Endothelial cell of umbilical vein (primary cell): ENCODE results near the gene SLC22A7. TPM values are rescaled to one million over a fixed set of nuclear protein-coding genes. Genes with fewer than 3 reads are reported as not detected.

Experiments used
- BruUV-seq: library from RNA; stranded (reverse); fragments of 400-500 nt; replicated peaks from 2 replicates; lab custom pipeline; 2021; lab: Mats Ljungman, UMichigan
- CTCF ChIA-PET: fragments of 300-600, 350-600 bp; sonication (Branson Sonifier 250); formaldehyde crosslinking; loops from one replicate; lab custom pipeline; 2021; ENCODE audit warnings: antibody characterized with exemption, inconsistent platforms; lab: Charles Lee
- POLR2A ChIA-PET: fragments of 300-600, 350-600 bp; sonication (Branson Sonifier 250); formaldehyde crosslinking; loops from one replicate; lab custom pipeline; 2021; ENCODE audit warnings: antibody characterized with exemption, inconsistent platforms; lab: Charles Lee
- DNase-seq: peaks from one replicate; pipeline ENCODE4 v3.0.0-alpha.2; 2011; ENCODE audit warnings: low read depth, low spot score
- FAIRE-seq: peaks from 2 replicates; lab custom pipeline; 2011; peaks lifted over from hg19 to GRCh38; lab: Jason Lieb, UNC
- H2AFZ ChIP-seq: 2 replicates; pipeline ENCODE4 v1.6.0; 2012; ENCODE audit warnings: low read depth, low read length, control low read depth, inconsistent platforms
- H3K27ac ChIP-seq: 2 replicates; pipeline ENCODE4 v1.5.1; 2011; ENCODE audit warnings: low read depth, mild to moderate bottlenecking, control low read depth, low read length, moderate library complexity; ENCODE audit not compliant: insufficient read depth
- H3K27me3 ChIP-seq, 2 experiments: 2 replicates each; pipeline versions ENCODE4 v1.6.0 to v1.6.1; 2011; ENCODE audit warnings: low read length in 2 of 2, mixed read lengths in 1 of 2; ENCODE audit not compliant: control insufficient read depth in 2 of 2, insufficient read depth in 2 of 2
- H3K36me3 ChIP-seq, 2 experiments: 2 replicates in 1 of 2; 3 replicates in 1 of 2; pipeline ENCODE4 v1.5.1; 2011; ENCODE audit warnings: low read length in 2 of 2, mild to moderate bottlenecking in 1 of 2, moderate library complexity in 1 of 2; ENCODE audit not compliant: control insufficient read depth in 2 of 2, insufficient read depth in 2 of 2; ENCODE audit errors: extremely low read depth in 1 of 2
- H3K4me1 ChIP-seq: 3 replicates; pipeline ENCODE4 v1.5.1; 2011; ENCODE audit warnings: mild to moderate bottlenecking, low read length; ENCODE audit not compliant: control insufficient read depth, insufficient read depth; ENCODE audit errors: extremely low read depth
- H3K4me2 ChIP-seq: 2 replicates; pipeline ENCODE4 v1.6.1; 2011; ENCODE audit warnings: low read length, control low read depth, mixed read lengths; ENCODE audit not compliant: insufficient read depth
- H3K4me3 ChIP-seq, 3 experiments: fragments of 200-600 bp in 1 of 3; sonication (generic), shearing (Covaris generic) in 1 of 3; replicated peaks in 1 of 3; 2 replicates each; pipeline ENCODE4 v1.5.1; 2011 to 2016; ENCODE audit warnings: control low read depth in 3 of 3, low read length in 3 of 3, mild to moderate bottlenecking in 2 of 3, inconsistent platforms in 1 of 3, low read depth in 1 of 3, moderate library complexity in 1 of 3; ENCODE audit not compliant: insufficient read depth in 1 of 3
- H3K79me2 ChIP-seq: 2 replicates; pipeline ENCODE4 v1.6.0; 2012; ENCODE audit warnings: low read length, inconsistent platforms; ENCODE audit not compliant: control insufficient read depth, insufficient read depth
- H3K9ac ChIP-seq: replicated peaks from 2 replicates; pipeline ENCODE3; 2011; ENCODE audit warnings: low read length, control low read depth; ENCODE audit not compliant: insufficient read depth; ENCODE audit errors: extremely low read depth
- H3K9me1 ChIP-seq: replicated peaks from 3 replicates; pipeline ENCODE4 v1.6.0; 2011; ENCODE audit warnings: mild to moderate bottlenecking, low read length; ENCODE audit not compliant: control insufficient read depth, insufficient read depth; ENCODE audit errors: extremely low read depth
- H3K9me3 ChIP-seq: replicated peaks from 2 replicates; pipeline ENCODE4 v1.5.1; 2012; ENCODE audit warnings: low read length, inconsistent platforms; ENCODE audit not compliant: control insufficient read depth, insufficient read depth
- H4K20me1 ChIP-seq: replicated peaks from 2 replicates; pipeline ENCODE3; 2011; ENCODE audit warnings: mild to moderate bottlenecking, low read length; ENCODE audit not compliant: control insufficient read depth, insufficient read depth; ENCODE audit errors: extremely low read depth
- EZH2 ChIP-seq: IDR thresholded peaks from 2 replicates; pipeline ENCODE4 v1.6.1; 2012; ENCODE audit warnings: borderline replicate concordance, low read depth, mild to moderate bottlenecking, moderate library complexity, low read length, inconsistent platforms; ENCODE audit not compliant: severe bottlenecking
- FOS ChIP-seq: IDR thresholded peaks from 2 replicates; pipeline ENCODE4 v1.6.1; 2011; ENCODE audit warnings: mild to moderate bottlenecking, low read length, moderate library complexity, borderline replicate concordance; ENCODE audit not compliant: insufficient read depth
- GATA2 ChIP-seq: IDR thresholded peaks from 2 replicates; pipeline ENCODE4 v1.7.0; 2011; ENCODE audit warnings: low read depth, mild to moderate bottlenecking, moderate library complexity, mixed read lengths, low read length; ENCODE audit not compliant: insufficient read length, insufficient read depth
- JUN ChIP-seq: IDR thresholded peaks from 2 replicates; pipeline ENCODE4 v1.6.1; 2011; ENCODE audit warnings: borderline replicate concordance, low read depth; ENCODE audit not compliant: insufficient read length, insufficient read depth
- MYC ChIP-seq: IDR thresholded peaks from one replicate; pipeline ENCODE4 v1.6.1; 2011; ENCODE audit warnings: mild to moderate bottlenecking, low read depth, low read length
- POLR2A ChIP-seq: IDR thresholded peaks from 2 replicates; pipeline ENCODE4 v1.6.1; 2012; ENCODE audit warnings: low read depth, mild to moderate bottlenecking, control low read depth, low read length
- POLR2AphosphoS5 ChIP-seq: IDR thresholded peaks from 2 replicates; pipeline ENCODE4 v1.6.1; 2012; ENCODE audit warnings: low read depth, mild to moderate bottlenecking, control low read depth, low read length, moderate library complexity; ENCODE audit not compliant: insufficient read depth
- dilution Hi-C: fragments of 300-500 bp; cut with MboI; formaldehyde crosslinking; loops from one replicate; pipeline ENCODE4 v1.15.0; 2019; ENCODE audit warnings: low sequenced_read_pairs; ENCODE audit not compliant: extremely low pct_ligation_motif_present
- intact Hi-C: fragments of 100-400 bp; cut with micrococcal nuclease; formaldehyde crosslinking; loops from one replicate; pipeline ENCODE4 v1.10.0; 2022
- polyA plus RNA-seq, 4 experiments: library from polyadenylated mRNA; depleted of rRNA in 3 of 4; stranded (reverse) in 3 of 4; unstranded in 1 of 4; fragments of >200 nt; gene quantifications; 2 replicates each; pipeline versions ENCODE4 v1.2.1 to v1.2.3, GENCODE V29; 2011 to 2012; ENCODE audit warnings: missing spikeins in 1 of 4
- total RNA-seq: library from RNA; stranded (reverse); gene quantifications from 2 replicates; pipeline ENCODE4 v1.2.3, GENCODE V29; 2021
- TF ChIP-seq, protein P1 (sequence below): IDR thresholded peaks from 2 replicates; pipeline ENCODE4 v1.6.1; 2011; ENCODE audit not compliant: insufficient read depth, insufficient read length
- TF ChIP-seq, protein P2 (sequence below), 2 donors: IDR thresholded peaks; 1 replicate in 1 of 2; 2 replicates in 1 of 2; pipeline ENCODE4 v1.5.1; 2011; ENCODE audit warnings: low read length in 2 of 2, mild to moderate bottlenecking in 2 of 2, moderate library complexity in 2 of 2, control low read depth in 1 of 2, inconsistent platforms in 1 of 2, low read depth in 1 of 2; ENCODE audit not compliant: insufficient read depth in 1 of 2; ENCODE audit errors: extremely low read depth in 1 of 2

Gene SLC22A7
- total and polyA plus RNA-seq, 2 donors (not counting 3 experiments of a cell fraction or from before 2014, with no cell fraction given), result not detected

DNA sequence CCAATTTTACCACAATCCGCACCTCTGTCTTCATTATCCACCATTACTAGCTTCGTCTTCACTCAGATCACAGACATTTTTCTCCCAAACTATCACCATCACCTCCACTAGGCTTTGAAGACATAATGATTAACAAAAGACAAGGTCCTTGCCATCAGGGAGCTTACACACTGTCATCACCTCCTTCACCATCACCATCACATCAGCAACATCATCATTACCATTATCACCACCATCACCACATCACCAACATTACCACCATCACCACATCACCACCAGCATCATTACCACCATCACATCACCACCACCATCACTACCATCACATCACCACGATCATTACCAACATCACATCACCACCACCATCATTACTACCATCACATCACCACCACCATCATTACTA is 4.4 kb upstream of the SLC22A7 start:
- ChIA-PET POLR2A (no interaction called here), CTCF (no interaction called here)
- no peaks in the 10 kb centered on the region for H3K9me3 ChIP-seq
- H4K20me1 ChIP-seq, result no peaks in the 10 kb centered on the region
- H3K4me2 ChIP-seq, result no peak overlapping the region
- H3K9ac ChIP-seq, result no peak overlapping the region
- no peak overlapping the region for H2AFZ ChIP-seq
- no TSS peak for BruUV-seq
- no peaks in the 10 kb centered on the region for H3K4me1 ChIP-seq
- H3K27ac ChIP-seq, result no peak overlapping the region
- peaks cover 2 to 19% of the 10 kb centered on the region in 2 experiments for H3K27me3 ChIP-seq
- dilution Hi-C loops, result no loop called here
- no peak for DNase-seq
- no peak for FAIRE-seq
- H3K79me2 ChIP-seq, result no peaks in the 10 kb centered on the region
- TF ChIP-seq GATA2, result no peak
- TF ChIP-seq, protein P1, sequence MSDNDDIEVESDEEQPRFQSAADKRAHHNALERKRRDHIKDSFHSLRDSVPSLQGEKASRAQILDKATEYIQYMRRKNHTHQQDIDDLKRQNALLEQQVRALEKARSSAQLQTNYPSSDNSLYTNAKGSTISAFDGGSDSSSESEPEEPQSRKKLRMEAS, result no peak
- TF ChIP-seq, protein P2, sequence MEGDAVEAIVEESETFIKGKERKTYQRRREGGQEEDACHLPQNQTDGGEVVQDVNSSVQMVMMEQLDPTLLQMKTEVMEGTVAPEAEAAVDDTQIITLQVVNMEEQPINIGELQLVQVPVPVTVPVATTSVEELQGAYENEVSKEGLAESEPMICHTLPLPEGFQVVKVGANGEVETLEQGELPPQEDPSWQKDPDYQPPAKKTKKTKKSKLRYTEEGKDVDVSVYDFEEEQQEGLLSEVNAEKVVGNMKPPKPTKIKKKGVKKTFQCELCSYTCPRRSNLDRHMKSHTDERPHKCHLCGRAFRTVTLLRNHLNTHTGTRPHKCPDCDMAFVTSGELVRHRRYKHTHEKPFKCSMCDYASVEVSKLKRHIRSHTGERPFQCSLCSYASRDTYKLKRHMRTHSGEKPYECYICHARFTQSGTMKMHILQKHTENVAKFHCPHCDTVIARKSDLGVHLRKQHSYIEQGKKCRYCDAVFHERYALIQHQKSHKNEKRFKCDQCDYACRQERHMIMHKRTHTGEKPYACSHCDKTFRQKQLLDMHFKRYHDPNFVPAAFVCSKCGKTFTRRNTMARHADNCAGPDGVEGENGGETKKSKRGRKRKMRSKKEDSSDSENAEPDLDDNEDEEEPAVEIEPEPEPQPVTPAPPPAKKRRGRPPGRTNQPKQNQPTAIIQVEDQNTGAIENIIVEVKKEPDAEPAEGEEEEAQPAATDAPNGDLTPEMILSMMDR (IDR thresholded peaks at IDR 0.05; ENCODE audit: extremely low read depth in 1 of 2, insufficient read depth in 1 of 2, low read depth in 1 of 2, low read length in 2 of 2), result no peak
- no peak for TF ChIP-seq FOS
- no peak for TF ChIP-seq JUN
- no peak for TF ChIP-seq MYC
- intact Hi-C loops, result no loop called here
- H3K36me3 ChIP-seq, result no peaks in the 10 kb centered on the region
- no peak overlapping the region for H3K4me3 ChIP-seq
- H3K9me1 ChIP-seq, result no peaks in the 10 kb centered on the region

DNA sequence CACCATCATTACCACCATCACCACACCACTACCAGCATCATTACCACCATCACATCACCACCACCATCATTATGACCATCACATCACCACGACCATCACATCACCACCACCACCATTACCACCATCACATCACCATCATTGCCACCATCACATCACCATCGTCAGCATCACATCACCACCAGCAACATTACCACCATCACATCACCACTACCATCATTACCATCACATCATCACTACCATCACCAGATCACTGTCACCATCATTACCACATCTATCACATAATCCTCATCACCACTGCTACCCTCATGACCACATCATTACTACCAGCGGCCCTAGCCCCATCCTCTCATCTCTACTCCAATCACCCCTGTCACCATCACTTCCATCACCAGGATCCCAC is 3.5 kb upstream of the SLC22A7 start:
- Histone ChIP-seq H3K4me2 (no peak overlapping the region), H3K9ac (no peak overlapping the region), H3K27ac (no peak overlapping the region), H3K36me3 (no peaks in the 10 kb centered on the region), H4K20me1 (no peaks in the 10 kb centered on the region), H3K27me3 (peaks cover 2 to 22% of the 10 kb centered on the region in 2 experiments), H3K4me1 (no peaks in the 10 kb centered on the region), H3K79me2 (no peaks in the 10 kb centered on the region), H3K9me3 (no peaks in the 10 kb centered on the region), H3K4me3 (no peak overlapping the region), H2AFZ (no peak overlapping the region), H3K9me1 (no peaks in the 10 kb centered on the region)
- FAIRE-seq (no peak), DNase-seq (no peak)
- dilution Hi-C loops, result no loop called here
- intact Hi-C loops, result no loop called here
- no TSS peak for BruUV-seq
- TF ChIP-seq POLR2AphosphoS5 (no peak), EZH2 (no peak), JUN (no peak), FOS (no peak), POLR2A (no peak), MYC (no peak), GATA2 (no peak)
- TF ChIP-seq, protein P2 (IDR thresholded peaks at IDR 0.05; ENCODE audit: extremely low read depth in 1 of 2, insufficient read depth in 1 of 2, low read depth in 1 of 2, low read length in 2 of 2), result no peak
- TF ChIP-seq, protein P1, result no peak
- ChIA-PET POLR2A (no interaction called here), CTCF (no interaction called here)
